ENCODE results near the gene GGA1.

- TF ChIP-seq CTCF (IDR thresholded peaks at IDR 0.05) = no peak
- no peak for TF ChIP-seq POLR2AphosphoS5 (IDR thresholded peaks at IDR 0.05)
- no peak for TF ChIP-seq POLR2A (IDR thresholded peaks at IDR 0.05)
Observed at GRCh38 chr22:37629928-37630327, 21.3 kb downstream of the GGA1 start.

Data from prostate gland (tissue), 2 donors.